Fibroblast of the aortic adventitia (primary cell): ENCODE measurements around the gene EXOC1L. TPM values are rescaled to one million over a fixed set of nuclear protein-coding genes. Genes with fewer than 3 reads are reported as not detected.
A peak's percentile ranks its signal among the peaks of the same experiment; 100 is the strongest.

Experiments used
- DNase-seq: peaks from one replicate; pipeline ENCODE4 v3.0.0-alpha.2; 2010; ENCODE audit warnings: low read depth
- H3K4me3 ChIP-seq: 2 replicates; pipeline ENCODE4 v1.5.1; 2011; ENCODE audit warnings: low read depth, mild to moderate bottlenecking, control low read depth, low read length, moderate library complexity
- total RNA-seq: library from RNA; depleted of rRNA; stranded (reverse); fragments of >200 nt; gene quantifications from 2 replicates; pipeline ENCODE4 v1.2.3, GENCODE V29; 2012; ENCODE audit warnings: low replicate concordance
- TF ChIP-seq, protein P1 (sequence below): IDR thresholded peaks from 2 replicates; pipeline ENCODE4 v1.5.1; 2011; ENCODE audit warnings: mild to moderate bottlenecking, low read length, control low read depth, inconsistent platforms; ENCODE audit not compliant: insufficient read depth

Gene EXOC1L
- total RNA-seq, 1 donor = not detected

DNA sequence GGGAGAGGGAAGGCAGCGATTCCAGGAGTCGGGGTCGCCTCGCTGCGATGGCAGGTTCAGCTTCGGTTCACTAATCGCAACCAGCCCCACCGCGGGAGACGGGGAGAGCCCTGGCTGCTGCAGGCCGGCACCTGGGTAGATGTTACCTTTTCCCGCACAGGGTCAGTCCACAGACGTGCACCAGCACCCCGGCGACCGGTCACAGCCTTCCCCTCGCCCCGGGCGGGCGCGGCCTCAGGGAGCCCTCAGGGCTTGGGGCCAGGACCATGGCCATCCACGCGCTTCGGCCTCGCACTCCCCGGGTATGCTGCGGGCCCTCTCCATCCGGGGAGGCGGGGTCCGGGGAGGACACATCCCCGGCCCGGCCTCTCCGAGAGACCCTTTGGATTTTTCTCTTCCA, 26.1 kb upstream of the EXOC1L start:
- no peak for DNase-seq
- H3K4me3 ChIP-seq = peak overlapping the region; percentile 14

DNA sequence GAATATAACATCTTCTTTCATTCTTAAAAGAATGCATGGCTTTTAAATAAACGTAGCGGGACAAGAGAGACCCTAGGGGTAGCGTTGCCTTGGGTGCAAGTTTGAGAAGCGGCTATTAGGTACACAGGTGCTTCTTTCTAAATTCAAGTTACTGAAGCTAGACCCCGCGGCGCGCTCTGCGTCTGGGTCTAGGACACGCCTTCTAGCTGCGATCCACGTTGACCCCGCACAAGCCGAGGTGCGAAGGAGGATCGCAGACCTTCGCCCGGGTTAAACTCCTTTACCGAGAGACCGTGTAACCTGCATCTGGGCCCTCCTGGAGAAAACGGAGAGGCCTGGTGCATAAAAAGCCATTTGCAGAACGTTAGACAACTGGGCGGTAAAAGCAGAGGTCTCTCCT, 25.5 kb upstream of the EXOC1L start:
- DNase-seq = no peak
- no peak overlapping the region for H3K4me3 ChIP-seq
- TF ChIP-seq, protein P1, sequence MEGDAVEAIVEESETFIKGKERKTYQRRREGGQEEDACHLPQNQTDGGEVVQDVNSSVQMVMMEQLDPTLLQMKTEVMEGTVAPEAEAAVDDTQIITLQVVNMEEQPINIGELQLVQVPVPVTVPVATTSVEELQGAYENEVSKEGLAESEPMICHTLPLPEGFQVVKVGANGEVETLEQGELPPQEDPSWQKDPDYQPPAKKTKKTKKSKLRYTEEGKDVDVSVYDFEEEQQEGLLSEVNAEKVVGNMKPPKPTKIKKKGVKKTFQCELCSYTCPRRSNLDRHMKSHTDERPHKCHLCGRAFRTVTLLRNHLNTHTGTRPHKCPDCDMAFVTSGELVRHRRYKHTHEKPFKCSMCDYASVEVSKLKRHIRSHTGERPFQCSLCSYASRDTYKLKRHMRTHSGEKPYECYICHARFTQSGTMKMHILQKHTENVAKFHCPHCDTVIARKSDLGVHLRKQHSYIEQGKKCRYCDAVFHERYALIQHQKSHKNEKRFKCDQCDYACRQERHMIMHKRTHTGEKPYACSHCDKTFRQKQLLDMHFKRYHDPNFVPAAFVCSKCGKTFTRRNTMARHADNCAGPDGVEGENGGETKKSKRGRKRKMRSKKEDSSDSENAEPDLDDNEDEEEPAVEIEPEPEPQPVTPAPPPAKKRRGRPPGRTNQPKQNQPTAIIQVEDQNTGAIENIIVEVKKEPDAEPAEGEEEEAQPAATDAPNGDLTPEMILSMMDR = no peak

More for the DNA sequence above, 26.1 kb upstream of the EXOC1L start:
- TF ChIP-seq, protein P1 = no peak

DNA sequence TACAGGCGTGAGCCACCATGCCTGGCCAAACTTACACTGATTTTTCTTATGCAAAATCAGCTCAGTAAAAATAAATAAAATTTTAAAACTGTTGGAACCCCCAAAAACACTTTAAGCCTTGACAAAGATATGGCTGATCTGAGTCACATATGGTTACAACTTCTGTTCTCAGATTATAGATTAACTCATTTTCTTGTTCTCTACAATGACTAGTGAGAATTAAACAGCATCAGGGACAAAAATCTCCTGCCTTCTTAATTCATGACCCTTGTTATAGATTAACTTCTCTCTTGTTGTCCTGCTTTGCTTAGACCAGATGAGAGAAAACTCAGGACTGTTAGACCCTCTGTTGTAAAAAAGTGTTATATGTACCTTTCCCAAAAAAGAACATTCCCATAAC, 24.2 kb upstream of the EXOC1L start:
- no peak for DNase-seq
- TF ChIP-seq, protein P1 = no peak
- H3K4me3 ChIP-seq = no peak overlapping the region

DNA sequence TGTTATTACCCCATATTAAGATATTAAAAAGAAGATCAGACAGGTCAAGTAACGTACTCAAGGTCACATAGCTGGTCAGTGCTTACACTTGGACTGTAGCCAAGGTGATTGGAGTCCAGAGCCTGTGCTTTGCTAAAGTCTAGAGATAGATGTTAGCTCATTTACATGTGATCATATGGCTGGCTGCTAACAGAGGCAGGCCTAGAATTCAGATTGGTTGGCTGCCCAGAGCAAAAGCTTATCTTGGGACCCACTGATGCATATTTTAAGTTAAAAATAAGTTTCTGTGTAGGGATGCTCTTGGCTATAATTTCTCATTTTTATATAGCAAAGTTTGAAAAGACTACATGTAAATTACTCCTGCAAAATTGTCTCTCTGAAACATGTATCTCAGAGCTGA, 18.1 kb upstream of the EXOC1L start:
- no peak for DNase-seq
- TF ChIP-seq, protein P1 = no peak

DNA sequence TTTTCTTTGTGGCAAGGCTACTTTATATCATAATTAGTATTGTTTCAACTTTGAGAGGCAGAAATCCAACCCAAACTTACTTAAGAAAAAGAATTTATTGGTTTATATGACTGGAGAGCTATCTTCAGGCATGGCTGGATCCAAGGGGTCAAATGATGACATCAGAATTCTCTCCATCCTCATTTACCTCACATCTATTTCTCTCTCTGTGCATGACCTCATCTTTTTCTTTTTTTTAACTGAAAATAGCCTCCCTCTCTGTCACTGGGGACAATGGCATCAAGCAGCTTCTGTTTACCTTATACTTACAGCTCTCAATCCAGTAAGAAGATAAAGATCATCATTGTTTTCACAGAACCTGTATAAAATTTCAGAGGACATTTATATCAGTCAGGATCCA, 12.0 kb upstream of the EXOC1L start:
- H3K4me3 ChIP-seq = no peak overlapping the region
- no peak for DNase-seq
- TF ChIP-seq, protein P1 = no peak

More for the DNA sequence above, 18.1 kb upstream of the EXOC1L start:
- H3K4me3 ChIP-seq = no peak overlapping the region

DNA sequence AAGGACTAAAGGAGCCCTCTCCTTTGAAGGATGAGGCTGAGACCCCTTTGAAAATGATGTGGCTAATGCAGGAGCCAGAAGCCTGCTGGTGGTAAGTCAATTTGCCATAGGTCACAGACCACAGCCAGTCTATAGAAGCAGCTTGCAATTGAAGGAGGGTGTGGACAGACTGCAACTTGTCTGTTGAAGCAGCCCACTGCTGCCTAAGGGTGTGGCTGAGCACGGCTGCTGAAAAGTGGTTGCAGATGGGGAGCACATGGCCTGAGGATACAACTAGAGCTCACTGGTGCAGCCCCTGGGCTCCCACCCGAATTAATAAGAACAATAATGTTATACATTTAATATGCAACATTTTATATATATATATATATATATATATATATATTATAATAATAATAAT, 11.4 kb upstream of the EXOC1L start:
- H3K4me3 ChIP-seq = no peak overlapping the region
- no peak for DNase-seq
- TF ChIP-seq, protein P1 = no peak

DNA sequence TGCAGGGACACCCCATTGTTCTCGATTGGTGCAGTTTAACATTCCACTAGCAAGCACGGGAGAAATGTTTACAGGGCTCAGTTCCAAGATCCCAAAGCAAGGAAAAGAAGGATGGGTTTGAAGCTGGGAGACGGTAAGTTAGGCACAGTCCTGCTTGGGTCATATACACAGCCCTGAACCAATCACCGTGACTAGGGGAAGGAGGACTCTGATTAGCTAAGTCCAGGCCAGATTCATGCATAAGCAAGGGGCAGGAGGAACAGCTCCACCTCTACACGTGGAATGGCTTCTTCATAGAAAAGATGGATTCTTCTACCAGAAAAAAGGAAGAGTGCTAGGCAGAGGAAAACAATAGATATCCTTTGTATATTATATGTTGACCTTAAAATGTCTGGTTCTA, 11.0 kb upstream of the EXOC1L start:
- no peak overlapping the region for H3K4me3 ChIP-seq
- TF ChIP-seq, protein P1 = no peak
- DNase-seq = no peak
